ENCODE data around the gene C2orf49.

The C2orf49 gene

DNA sequence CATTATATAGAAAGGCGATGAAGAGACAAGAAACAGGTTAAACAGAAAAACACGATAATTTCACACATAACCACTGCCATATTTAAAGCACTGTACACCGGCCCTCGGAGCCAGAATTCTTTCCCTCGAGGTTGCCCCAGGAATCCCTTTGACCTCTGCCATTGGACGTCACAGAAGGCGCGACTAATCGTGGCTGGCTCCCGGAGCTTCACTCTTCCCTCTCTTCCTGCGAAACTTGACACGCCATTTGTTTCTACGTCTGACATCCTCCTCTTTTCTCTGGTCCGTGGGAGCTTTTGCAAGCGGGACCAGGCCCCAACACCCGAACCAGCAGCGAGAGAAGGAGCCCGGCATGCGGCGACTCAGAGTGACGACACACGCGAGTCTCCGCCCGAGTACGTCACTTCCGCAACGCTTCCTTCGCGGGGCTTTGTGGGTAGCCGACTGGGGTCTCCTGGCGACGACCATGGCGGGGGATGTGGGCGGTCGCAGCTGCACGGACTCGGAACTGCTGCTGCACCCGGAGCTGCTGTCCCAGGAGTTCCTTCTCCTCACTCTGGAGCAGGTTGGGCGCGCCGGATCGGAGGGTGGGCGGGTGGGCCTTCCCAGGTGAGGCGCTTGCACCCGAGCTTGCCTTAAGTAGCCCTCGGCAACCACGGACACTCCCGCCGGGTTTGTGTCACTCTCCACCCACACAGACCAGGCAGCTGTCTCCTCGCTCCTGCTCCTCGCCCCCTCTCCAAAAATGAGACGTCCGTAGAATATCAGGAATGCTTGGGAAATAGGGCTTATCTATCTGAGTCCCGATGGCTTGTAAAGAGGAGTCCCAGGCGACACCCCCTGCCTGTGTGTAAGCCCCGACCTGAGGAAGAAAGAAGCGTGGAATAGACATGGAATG lies at the start of gene C2orf49:
C2orf49 (plus strand) TSS at position 419 of the 898 bp plus-strand sequence; CDS start at position 467, 48 bp downstream.
- peak; percentile 95 for DNase-seq

DNA sequence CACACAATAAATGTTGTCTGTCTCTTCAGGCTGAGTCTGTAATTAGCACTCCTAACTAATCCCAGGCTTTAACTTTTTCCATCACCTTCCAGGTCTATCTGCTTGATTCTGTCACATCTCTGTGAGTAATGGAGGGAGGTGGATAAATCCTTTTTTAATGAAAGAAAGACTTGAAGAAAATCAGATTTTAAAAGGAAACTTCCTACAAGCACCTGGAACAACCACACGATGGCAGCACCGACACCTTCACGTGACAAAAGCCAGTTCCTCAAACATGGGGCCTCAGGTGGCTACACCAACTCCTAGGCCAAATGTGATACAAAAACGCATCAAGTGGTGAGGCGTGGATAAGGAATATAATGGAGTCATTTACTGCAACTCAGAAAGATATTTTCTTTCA lies 49.6 kb upstream of the C2orf49 start:
- DNase-seq = no peak

DNA sequence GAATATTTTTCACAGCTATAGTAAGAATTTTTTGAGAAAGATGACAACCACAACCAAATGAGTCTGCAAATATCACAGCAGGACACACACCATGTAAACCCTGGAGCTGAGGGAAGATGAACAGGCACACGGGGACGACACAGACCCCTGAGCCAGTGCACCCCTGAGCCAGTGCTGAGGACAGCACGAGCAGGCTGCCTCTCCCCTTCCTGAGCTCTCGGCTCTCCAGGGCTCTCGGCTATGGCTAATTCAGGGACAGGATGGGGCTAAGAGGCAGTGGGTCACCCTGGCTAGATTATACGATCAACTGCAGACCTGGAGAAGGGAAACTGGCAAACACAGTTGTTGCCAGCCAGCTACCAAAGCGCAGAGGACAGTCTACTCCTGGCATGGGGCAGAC lies 49.2 kb upstream of the C2orf49 start:
- no peak for DNase-seq

DNA sequence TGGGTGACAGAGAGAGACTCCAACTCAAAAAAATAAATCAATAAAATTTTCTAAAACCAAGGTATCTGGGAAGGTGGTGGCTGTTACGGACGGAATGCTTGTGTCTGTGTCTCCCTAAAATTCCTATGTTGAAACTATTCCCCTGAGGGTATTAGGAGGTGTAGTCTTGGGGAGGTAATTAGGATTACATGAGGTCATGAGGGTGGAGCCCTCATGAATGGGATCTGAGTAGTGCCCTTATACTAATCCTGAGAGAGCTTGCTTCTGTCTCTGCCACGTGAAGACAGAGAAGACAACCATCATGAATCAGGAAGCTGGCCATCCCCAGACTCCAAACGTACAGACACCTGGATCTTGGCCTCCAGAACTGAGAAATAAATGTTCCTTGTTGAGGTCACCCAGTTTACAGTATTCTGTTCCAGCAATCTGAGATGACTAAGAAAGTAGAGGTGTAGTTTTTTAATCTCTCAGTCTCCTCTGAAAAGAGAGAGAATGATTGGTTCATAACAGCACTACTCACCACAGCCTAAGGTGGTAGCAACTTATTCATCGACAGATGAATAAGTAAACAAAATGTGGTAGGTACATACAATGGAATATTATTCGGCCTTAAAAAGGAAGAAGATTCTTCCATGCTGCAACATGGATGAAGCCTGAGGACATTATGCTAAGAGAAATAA lies 46.2 kb upstream of the C2orf49 start:
- DNase-seq = no peak

DNA sequence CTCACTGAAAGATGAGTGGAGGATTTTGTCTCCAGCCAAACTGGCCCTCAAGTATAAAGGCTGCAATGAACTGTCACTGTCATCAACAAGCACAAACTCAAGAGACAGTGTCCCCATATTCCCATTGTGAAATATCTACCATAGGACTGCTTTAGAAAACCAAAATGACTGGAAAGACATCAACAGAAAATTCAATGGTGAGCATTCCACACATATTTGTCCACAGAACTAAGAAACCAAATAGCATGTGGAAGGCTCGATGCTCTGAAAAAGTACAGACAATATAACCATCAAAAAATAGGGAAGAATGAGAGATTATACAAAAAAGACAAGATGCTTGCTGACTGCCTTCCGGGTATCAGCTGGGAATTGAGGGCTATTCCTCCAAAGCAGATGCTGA lies 45.4 kb upstream of the C2orf49 start:
- DNase-seq = no peak

DNA sequence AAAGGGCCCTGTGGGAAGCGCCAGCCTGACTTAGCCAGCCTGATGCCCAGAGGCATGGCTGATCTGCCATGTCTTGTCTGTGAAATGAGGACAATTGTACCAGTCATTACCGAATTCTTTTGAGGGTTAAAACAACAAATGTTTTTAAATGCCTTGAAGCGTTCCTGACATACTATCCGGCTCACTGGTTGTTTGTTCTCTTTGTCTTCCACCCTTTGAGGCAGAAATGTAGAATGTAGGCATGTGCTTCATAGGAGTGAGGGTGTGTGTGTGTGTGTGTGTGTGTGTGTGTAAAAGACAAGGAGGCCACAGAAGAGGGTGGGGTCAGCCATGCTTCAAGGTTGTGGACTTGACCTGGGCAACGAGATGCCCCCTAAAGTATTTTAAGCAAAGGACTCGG lies 43.3 kb upstream of the C2orf49 start:
- no peak for DNase-seq

DNA sequence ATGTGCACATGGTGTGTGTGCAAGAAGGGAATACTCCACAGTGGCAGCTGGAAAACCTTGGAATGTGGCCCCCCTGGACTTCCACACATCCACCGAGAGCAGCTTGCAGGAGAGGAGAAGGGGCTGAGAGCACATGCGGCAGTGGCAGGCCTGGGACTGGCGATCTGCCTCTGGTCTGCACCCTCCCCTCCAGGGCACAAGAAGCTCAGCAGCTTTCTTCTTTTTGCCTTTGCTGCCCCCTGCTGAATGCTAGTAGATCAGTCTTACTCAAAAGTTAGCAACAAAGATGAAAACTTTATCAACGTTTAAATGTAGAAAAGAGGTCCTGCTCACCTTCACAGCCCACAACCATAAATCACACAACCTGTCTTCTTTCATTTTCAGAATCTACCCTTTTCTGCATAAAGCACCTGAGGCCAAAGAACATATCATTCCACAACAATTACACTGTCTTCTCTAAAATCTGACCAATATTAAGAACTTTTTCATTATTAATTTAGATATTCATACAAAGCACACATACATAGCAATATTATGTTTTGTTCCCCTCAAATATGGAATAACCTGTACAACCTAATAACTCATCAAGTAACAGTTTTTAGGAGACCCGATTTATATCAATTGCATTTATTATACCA lies 42.4 kb upstream of the C2orf49 start:
- DNase-seq = peak; percentile 13

DNA sequence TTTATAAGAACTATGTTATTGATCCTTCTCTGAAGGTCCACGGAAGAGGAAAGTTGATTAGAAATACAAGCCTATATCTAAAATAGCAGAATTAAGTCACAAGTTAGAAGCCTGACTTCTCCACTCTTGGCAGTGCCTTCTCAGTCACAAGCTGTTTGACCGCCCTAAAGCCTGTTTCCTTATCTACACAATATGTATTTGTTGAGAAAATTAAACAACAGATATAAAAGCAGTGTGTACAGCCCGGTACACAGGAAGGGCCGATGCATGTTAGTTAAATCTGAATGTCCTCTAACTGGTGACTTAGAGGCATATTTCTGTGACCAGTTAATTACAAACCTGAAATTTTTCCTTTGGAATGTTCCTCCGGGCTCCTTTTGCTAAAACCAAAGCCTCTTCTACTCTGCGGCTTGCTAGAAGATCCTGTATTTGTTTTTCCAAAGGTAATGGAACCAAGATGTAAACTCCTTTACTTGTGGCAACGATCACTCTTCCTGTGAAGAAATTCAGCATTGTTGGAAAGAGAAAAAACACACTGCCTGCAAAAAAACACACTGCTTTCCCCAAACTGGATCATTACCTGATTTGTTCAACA lies 41.2 kb upstream of the C2orf49 start:
- no peak for DNase-seq

DNA sequence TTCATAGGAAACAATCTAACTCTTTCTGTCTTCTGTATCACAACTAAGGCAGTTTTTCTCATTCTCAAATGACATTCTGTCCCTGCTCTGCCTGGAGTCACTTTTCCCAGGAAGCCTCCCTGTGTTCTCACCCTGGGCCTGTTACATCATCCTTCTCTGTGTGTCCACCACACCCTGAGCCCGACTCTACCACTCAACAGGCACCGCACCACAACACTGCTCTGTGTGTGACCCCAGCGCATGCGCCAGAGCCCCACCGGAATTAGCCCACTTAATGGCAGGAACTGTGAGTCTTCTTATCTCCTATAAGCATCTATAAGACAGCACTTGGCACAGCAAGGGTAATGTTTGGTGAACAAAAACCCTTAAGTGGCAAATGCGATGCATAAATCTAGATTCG lies 40.1 kb upstream of the C2orf49 start:
- no peak for DNase-seq

DNA sequence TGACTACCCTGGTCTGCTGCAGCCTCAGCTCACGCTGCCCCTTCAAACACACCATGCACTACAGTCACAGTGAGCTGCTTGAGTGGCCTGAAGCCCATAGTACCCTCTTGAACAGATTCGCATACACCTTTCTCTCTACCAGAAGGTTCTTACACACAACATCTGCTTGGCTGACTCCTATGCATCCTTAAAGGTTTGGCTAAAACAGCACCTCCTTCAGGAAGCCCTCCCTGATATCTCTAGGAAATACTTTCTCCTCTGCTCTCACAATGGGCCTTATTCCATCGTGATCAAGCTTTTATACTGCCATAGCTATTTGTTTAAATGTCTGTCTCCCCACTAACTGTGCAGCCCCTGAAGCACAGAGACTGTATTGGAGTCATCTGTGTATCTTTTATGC lies 39.3 kb upstream of the C2orf49 start:
- no peak for DNase-seq

DNA sequence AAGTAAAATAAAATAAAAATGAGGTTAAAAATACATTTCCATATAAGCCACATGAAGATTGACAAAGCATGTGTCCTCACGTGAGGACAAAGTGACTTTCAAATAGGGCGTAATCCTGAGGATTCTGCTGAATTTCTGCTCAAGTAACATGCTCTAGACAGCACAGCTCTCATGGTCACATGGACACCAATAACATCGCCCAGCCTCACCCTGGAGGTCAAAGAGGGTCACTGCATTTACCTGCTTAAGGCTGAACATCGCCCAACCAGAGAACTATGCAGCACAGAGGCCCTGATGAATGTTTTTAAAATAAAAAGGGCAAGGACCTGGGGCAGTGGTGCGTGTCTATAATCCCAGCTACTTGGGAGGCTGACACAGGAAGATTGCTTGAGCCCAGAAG lies 38.0 kb upstream of the C2orf49 start:
- DNase-seq = no peak

DNA sequence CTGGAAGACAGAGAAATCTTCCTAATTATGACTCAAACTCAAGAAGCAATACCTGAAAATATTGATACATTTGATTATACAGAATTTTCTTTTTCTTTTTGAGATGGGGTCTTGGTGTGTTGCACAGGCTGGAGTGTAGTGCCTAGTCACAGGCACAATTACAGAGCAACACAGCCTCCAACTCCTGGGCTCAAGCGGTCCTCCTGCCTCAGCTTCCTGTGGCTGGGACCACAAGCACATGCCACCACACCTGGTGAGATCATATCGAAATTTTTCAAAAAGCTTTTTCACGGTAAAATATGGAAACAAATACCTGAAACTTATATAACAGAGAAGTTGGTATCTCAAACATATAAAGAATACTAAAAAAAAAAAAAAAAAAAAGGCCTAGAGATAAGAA lies 35.7 kb upstream of the C2orf49 start:
- DNase-seq = no peak

DNA sequence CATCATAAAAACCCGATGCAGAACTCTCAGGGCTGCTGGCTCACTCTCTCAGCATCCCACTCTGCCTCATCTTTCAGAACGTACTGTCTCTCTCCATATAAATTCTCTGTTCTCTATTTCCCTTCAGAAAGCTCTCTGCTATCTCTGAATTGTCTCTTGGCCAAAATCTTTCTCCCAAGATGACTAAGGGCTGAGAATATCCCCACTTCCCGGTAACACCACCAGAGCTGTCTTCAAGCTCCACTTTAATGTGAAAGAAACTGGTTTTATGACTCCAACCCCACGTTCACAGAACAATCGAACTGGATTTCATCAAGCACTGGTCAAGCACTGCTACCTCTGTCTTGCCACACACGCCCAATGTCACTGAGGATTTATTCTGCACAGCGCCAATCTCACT lies 30.2 kb upstream of the C2orf49 start:
- DNase-seq = no peak

DNA sequence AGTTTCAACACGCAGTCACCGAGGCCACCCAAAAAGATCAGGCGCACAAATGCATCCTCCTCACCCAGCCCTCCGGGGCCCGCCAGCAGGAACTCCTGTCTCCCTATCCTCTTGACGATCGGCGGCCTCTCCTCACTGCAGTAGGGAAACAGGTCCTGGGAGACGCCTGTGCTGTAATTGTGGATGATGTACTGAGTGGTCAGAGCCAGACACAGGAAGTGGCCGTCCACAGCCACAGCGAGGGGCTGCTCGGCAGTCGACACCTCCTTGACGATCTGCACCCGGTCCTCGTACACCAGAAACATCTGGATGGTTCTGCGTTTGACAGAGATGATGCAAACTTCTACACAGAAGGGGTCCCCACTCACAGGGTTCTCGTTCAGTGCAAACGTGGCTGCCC lies 29.8 kb upstream of the C2orf49 start:
- DNase-seq = no peak

DNA sequence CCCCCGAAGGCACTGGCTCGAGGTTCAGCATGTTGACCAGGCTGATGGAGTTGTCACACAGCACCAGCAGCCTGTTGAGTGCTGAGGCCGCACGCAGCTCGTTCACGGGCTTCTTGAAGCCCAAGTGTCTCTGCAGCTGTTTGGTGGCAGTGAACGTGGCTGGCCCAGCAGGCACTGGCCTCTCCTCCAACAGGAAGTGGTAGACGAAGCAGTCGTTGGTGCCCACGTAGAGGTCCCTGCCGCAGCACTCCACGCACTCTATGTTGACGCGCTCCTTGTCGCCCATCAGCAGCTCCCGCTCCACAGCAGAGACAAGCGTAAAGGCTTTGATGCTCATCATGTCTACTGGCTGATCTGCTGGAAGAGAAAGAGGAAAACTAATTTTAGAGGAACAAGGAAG lies 29.4 kb upstream of the C2orf49 start:
- DNase-seq = no peak

DNA sequence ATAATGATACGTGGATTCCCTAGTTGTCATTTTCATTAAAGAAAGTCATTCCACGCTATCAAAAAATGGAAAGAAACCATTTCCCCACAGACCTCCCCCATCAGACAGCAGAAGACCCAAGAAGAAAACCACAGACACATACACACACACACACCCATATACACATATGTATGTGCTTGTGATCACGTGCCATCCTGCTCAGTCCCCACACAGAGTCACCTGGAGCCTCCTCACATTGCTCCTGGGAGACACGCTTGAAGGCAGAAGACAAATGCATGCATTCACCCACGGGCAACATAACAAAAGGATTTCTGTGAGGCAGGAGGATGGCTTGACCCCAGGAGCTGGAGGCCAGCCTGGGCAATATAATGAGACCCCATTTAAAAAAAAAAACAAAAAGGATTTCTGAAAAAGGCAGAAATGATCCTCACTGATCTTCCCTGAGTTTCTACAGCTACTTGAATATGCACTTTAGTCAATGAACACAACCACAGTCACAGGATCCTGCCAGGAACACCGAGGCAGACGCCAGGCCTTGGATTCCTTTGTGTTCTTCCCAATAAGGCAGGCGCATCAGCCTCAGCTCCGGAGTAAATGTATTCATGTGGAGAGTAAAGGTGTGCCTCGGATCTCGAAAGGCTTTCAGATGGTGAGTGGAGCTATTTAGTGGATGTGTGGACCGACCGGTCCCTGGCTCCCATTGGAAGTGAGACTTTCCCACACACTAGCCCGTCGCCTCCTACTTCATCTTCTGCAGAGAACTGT lies 28.8 kb upstream of the C2orf49 start:
- DNase-seq = no peak

DNA sequence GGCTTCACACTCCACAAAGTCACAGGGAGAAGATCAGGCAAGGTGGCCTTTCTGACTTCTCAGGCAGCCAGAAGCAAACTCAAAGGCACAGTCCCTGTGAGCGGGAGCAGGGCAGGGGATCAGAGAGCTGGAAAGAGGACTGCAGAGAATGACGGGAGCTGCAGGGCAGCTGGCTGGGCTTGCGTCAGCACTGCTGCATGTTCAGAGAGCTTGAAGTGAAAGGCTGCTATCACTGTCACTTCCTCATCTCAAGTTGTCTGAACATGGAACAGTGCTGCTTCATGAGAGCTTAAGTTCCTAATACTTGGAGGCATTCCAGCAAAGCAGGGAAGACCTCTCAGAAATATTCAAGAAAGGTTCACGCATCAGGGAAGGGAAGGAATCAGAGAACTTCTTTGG lies 28.2 kb upstream of the C2orf49 start:
- no peak for DNase-seq

DNA sequence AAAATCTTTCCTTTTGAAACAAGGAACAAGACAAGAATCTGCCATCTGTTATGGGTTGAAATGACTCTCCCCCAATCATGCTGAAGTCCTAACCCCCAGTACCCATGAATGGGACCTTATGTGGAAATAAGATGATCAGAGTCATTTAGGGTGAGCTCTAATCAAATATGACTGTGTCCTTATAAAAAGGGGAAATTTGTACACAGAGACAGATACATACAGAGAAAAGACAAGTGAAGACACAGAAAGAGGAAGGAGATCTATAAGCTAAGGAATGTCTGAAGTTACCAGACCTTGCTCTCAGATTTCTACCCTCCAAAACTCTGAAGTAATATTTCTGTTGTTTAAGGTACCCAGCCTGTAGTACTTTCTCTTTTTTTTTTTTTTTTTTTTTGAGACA lies 23.5 kb upstream of the C2orf49 start:
- DNase-seq = no peak

DNA sequence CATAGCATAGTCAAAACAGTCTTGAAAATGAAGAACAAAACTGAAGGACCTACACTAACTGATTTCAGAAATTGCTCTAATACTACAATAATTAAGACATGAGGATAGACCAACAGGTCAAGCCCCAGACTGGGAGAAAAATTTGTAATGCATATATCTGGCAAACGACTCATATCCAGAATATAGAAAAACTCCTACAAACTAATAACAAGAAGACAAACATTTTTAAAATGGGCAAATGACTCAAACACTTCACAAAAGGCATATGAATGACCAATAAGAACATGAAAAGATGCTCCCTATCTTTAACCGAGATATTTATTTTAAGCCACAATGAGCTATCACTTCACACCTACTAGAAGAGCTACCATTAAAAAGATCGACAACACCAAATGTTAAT lies 22.0 kb upstream of the C2orf49 start:
- no peak for DNase-seq

DNA sequence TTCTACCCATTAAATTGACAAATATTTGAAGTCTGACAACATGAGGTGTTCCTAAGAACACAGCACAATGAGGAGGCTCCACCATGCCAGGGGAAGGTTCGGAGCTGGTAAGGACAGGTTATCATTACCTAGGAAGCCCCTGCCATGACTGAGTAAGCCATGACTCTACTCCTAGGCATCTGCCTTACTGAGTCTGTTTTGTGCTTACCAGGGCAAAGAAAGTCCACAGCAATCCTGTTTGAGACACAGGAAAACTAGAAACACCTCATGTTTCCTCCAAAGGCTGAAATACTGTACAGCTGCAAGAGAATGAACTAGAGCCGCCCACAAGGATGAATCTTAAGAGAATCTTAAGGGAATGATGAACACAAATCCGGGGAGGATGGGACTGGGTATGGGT lies 19.4 kb upstream of the C2orf49 start:
- DNase-seq = no peak

DNA sequence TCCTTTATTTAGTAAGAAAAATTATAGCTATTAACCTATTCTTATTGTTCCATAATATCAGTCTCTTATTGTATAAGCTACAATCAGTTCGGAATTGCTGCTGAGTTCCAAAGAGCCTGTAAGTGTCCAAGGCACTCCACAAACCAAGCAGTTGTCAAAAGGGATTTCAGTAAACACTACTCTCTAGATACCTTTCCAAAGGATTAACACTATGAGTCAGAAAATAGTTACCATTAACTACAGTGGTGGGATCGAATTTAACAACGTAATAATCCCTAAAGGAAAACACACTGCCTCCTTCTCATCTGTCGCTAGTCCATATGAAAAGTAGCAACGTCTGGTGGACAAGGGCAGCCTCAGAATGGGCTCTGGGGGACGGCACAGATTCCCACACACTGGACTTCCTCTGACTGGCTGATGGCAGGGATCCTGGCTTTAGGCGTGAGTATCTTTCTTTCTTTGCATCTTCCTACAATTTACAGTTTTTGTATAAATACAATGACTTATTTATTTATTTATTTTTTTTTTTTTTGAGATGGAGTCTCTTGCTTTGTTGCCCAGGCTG lies 16.6 kb upstream of the C2orf49 start:
- no peak for DNase-seq

DNA sequence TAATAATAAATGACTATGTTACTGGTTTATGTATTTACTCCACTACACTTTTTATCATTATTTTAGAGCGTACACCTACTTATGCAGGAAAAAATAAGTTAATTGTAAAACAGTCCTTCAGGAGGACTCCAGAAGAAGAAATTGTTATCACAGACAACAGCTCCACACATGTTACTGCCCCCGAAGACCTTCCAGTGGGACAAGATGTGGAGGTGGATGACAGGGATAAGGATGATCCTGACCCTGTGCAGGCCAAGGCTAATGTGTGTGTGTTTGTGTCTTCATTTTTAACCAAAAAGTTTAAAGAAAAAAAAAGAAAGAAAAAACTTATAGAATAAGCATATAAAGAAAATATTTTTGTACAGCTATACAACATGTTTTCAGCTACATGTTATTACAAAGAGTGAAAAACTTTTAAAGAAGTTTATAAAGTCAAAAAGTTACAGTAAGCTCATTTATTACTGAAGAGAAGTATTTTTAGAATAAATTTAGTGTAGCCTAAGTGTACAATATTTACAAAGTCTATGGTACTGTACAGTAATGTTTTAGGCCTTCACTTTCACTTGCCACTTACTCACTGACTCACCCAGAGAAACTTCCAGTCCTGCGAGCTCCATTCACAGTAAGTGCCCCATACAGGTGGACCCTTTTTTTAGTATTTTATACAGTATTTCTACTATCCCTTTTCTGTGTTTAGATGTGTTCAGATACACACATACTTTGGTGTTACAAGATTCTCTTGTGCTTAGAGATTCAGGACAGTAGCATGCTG lies 15.3 kb upstream of the C2orf49 start:
- DNase-seq = no peak

Data from NCI-H146 (cell line).